ENCODE results near the gene AHRR. TPM values are rescaled to one million over a fixed set of nuclear protein-coding genes. Genes with fewer than 3 reads are reported as not detected.

AHRR gene
- total and polyA plus RNA-seq, 2 donors from 2014 or later: 0.71 to 1.7 TPM

GRCh38 chr5:353612-354580 is 32.4 kb downstream of the AHRR start:
- intact Hi-C loops (cut with DNase I): no loop called here
- Histone ChIP-seq H3K27ac (ENCODE audit: low read depth in 2 of 2, low read length in 2 of 2) (no peak overlapping the region), H3K9ac (ENCODE audit: low read length in 3 of 3) (no peak overlapping the region), H3K4me3 (ENCODE audit: low read length in 3 of 3) (no peak overlapping the region), H3K9me3 (ENCODE audit: control insufficient read depth in 2 of 3, insufficient read depth in 1 of 3, low read length in 3 of 3) (no peaks in the 10 kb centered on the region), H3K36me3 (ENCODE audit: control insufficient read depth in 2 of 3, insufficient read depth in 3 of 3, low read length in 3 of 3) (no peaks in the 10 kb centered on the region), H3K27me3 (ENCODE audit: control insufficient read depth, insufficient read depth, low read length) (no peaks in the 10 kb centered on the region), H3K4me1 (ENCODE audit: control insufficient read depth in 2 of 3, insufficient read depth in 2 of 3, low read depth in 1 of 3, low read length in 3 of 3) (no peaks in the 10 kb centered on the region)
- TF ChIP-seq CTCF (IDR thresholded peaks at IDR 0.05; ENCODE audit: borderline replicate concordance, extremely low read depth, insufficient read depth): no peak
- no peak for DNase-seq
- no peak for FAIRE-seq

GRCh38 chr5:354581-355378 is 33.3 kb downstream of the AHRR start:
- DNase-seq (no peak), FAIRE-seq (no peak)
- Histone ChIP-seq H3K36me3 (ENCODE audit: control insufficient read depth in 2 of 3, insufficient read depth in 3 of 3, low read length in 3 of 3) (no peaks in the 10 kb centered on the region), H3K4me1 (ENCODE audit: control insufficient read depth in 2 of 3, insufficient read depth in 2 of 3, low read depth in 1 of 3, low read length in 3 of 3) (no peaks in the 10 kb centered on the region), H3K27me3 (ENCODE audit: control insufficient read depth, insufficient read depth, low read length) (no peaks in the 10 kb centered on the region), H3K9me3 (ENCODE audit: control insufficient read depth in 2 of 3, insufficient read depth in 1 of 3, low read length in 3 of 3) (no peaks in the 10 kb centered on the region), H3K4me3 (ENCODE audit: low read length in 3 of 3) (no peak overlapping the region), H3K27ac (ENCODE audit: low read depth in 2 of 2, low read length in 2 of 2) (no peak overlapping the region), H3K9ac (ENCODE audit: low read length in 3 of 3) (no peak overlapping the region)
- TF ChIP-seq CTCF (IDR thresholded peaks at IDR 0.05; ENCODE audit: borderline replicate concordance, extremely low read depth, insufficient read depth): no peak
- intact Hi-C loops (cut with DNase I): no loop called here

GRCh38 chr5:355379-355935 is 33.9 kb downstream of the AHRR start:
- Histone ChIP-seq H3K27me3 (ENCODE audit: control insufficient read depth, insufficient read depth, low read length) (no peaks in the 10 kb centered on the region), H3K4me1 (ENCODE audit: control insufficient read depth in 2 of 3, insufficient read depth in 2 of 3, low read depth in 1 of 3, low read length in 3 of 3) (no peaks in the 10 kb centered on the region), H3K36me3 (ENCODE audit: control insufficient read depth in 2 of 3, insufficient read depth in 3 of 3, low read length in 3 of 3) (no peaks in the 10 kb centered on the region), H3K27ac (ENCODE audit: low read depth in 2 of 2, low read length in 2 of 2) (no peak overlapping the region), H3K9ac (ENCODE audit: low read length in 3 of 3) (no peak overlapping the region), H3K9me3 (ENCODE audit: control insufficient read depth in 2 of 3, insufficient read depth in 1 of 3, low read length in 3 of 3) (no peaks in the 10 kb centered on the region), H3K4me3 (ENCODE audit: low read length in 3 of 3) (no peak overlapping the region)
- intact Hi-C loops (cut with DNase I): no loop called here
- TF ChIP-seq CTCF (IDR thresholded peaks at IDR 0.05; ENCODE audit: borderline replicate concordance, extremely low read depth, insufficient read depth): no peak
- FAIRE-seq (no peak), DNase-seq (no peak)
